Ectodermal cell (in vitro differentiated cells): ENCODE results near the gene POGZ.

Experiments
- H3K27ac ChIP-seq: 2 replicates; pipeline ENCODE4 v1.7.0; 2013; ENCODE audit warnings: mild to moderate bottlenecking, low read depth, low read length; ENCODE audit not compliant: insufficient read depth, poor library complexity, severe bottlenecking
- H3K27me3 ChIP-seq: 2 replicates; pipeline ENCODE4 v1.7.0; 2013; ENCODE audit warnings: mild to moderate bottlenecking, low read length; ENCODE audit not compliant: insufficient read depth, control insufficient read depth, poor library complexity, severe bottlenecking
- H3K36me3 ChIP-seq: one replicate; pipeline ENCODE4 v1.7.0; 2013; ENCODE audit warnings: low read length; ENCODE audit not compliant: control insufficient read depth, insufficient read depth
- H3K4me1 ChIP-seq: one replicate; pipeline ENCODE4 v1.7.0; 2013; ENCODE audit warnings: low read length; ENCODE audit not compliant: control insufficient read depth, insufficient read depth
- H3K4me3 ChIP-seq: 2 replicates; pipeline ENCODE4 v1.7.0; 2013; ENCODE audit warnings: low read depth, low read length, control low read depth; ENCODE audit not compliant: insufficient read depth
- H3K9me3 ChIP-seq: 2 replicates; pipeline ENCODE4 v1.7.0; 2013; ENCODE audit warnings: mild to moderate bottlenecking, low read length, moderate library complexity; ENCODE audit not compliant: control insufficient read depth
- WGBS, 2 experiments: methylation state at CpG; one replicate each; pipeline ENCODE4 v1.1.7; 2013; ENCODE audit warnings: missing lambda C conversion rate in 2 of 2; 5-methylcytosine and 5-hydroxymethylcytosine counted together

The POGZ gene

GRCh38 chr1:151367658-151368392 is 91.5 kb downstream of the POGZ start:
- H3K27me3 ChIP-seq = no peaks in the 10 kb centered on the region
- H3K9me3 ChIP-seq = peaks cover 2% of the 10 kb centered on the region
- WGBS, 2 experiments = 94 to 97% methylated on average over 8 of the region's 8 CpGs
- H3K36me3 ChIP-seq = peaks cover 23% of the 10 kb centered on the region
- H3K4me3 ChIP-seq = no peak overlapping the region
- no peak overlapping the region for H3K27ac ChIP-seq
- peaks cover 12% of the 10 kb centered on the region for H3K4me1 ChIP-seq

GRCh38 chr1:151364996-151365395 is 94.3 kb downstream of the POGZ start:
- Histone ChIP-seq H3K4me1 (no peaks in the 10 kb centered on the region), H3K4me3 (no peak overlapping the region), H3K27me3 (no peaks in the 10 kb centered on the region), H3K9me3 (peaks cover 3% of the 10 kb centered on the region), H3K27ac (no peak overlapping the region), H3K36me3 (peaks cover 31% of the 10 kb centered on the region)
- 91 to 95% methylated on average over 4 of the region's 4 CpGs for WGBS, 2 experiments

GRCh38 chr1:151362308-151363155 is 96.8 kb downstream of the POGZ start:
- Histone ChIP-seq H3K36me3 (peaks cover 31% of the 10 kb centered on the region), H3K9me3 (peaks cover 3% of the 10 kb centered on the region), H3K4me3 (no peak overlapping the region), H3K27ac (no peak overlapping the region), H3K27me3 (no peaks in the 10 kb centered on the region), H3K4me1 (no peaks in the 10 kb centered on the region)
- WGBS, 2 experiments = 90 to 92% methylated on average over 3 of the region's 3 CpGs

- H3K4me3 ChIP-seq = no peak overlapping the region
- H3K27ac ChIP-seq = no peak overlapping the region
- peaks cover 31% of the 10 kb centered on the region for H3K36me3 ChIP-seq
- peaks cover 3% of the 10 kb centered on the region for H3K9me3 ChIP-seq
- H3K27me3 ChIP-seq = no peaks in the 10 kb centered on the region
- no peaks in the 10 kb centered on the region for H3K4me1 ChIP-seq
Measured at GRCh38 chr1:151361883-151362282, 97.4 kb downstream of the POGZ start.

GRCh38 chr1:151356696-151357095 is 102.6 kb downstream of the POGZ start:
- H3K27me3 ChIP-seq = no peaks in the 10 kb centered on the region
- H3K36me3 ChIP-seq = no peaks in the 10 kb centered on the region
- no peaks in the 10 kb centered on the region for H3K9me3 ChIP-seq
- H3K4me1 ChIP-seq = no peaks in the 10 kb centered on the region
- H3K4me3 ChIP-seq = no peak overlapping the region
- WGBS, 2 experiments = 75 to 92% methylated on average over 1 of the region's 2 CpGs
- no peak overlapping the region for H3K27ac ChIP-seq
